GM04503 (cell line): ENCODE measurements around the gene KANSL1.

Experiments used
- DNase-seq: peaks from one replicate; pipeline ENCODE4 v3.0.0-alpha.2; 2012; ENCODE audit warnings: low read depth

KANSL1 gene

DNA sequence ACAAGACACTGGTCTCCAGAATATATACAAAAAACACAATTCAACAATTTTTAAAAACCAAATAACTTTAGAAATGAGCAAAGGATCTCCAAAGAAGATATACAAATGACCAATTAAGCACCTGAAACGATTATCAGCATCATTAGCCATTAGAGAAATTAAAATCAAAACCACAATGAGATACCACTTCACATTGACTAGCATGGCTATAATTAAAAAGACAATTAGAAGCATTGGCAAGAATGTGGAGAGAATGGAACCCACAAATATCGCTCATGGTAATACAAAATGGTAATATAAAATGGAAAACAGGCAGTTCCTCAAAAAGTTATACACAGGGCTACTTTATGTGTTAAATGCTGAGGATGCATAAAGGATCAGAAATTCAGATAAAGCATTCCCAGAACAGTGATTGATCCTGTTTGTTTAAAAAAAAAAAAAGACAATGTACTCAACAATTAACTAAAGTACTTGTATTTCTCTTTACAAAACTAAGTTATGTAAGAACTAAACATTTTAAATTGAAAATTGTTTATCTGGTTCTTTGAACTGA lies 52.5 kb downstream of the KANSL1 start:
- no peak for DNase-seq

DNA sequence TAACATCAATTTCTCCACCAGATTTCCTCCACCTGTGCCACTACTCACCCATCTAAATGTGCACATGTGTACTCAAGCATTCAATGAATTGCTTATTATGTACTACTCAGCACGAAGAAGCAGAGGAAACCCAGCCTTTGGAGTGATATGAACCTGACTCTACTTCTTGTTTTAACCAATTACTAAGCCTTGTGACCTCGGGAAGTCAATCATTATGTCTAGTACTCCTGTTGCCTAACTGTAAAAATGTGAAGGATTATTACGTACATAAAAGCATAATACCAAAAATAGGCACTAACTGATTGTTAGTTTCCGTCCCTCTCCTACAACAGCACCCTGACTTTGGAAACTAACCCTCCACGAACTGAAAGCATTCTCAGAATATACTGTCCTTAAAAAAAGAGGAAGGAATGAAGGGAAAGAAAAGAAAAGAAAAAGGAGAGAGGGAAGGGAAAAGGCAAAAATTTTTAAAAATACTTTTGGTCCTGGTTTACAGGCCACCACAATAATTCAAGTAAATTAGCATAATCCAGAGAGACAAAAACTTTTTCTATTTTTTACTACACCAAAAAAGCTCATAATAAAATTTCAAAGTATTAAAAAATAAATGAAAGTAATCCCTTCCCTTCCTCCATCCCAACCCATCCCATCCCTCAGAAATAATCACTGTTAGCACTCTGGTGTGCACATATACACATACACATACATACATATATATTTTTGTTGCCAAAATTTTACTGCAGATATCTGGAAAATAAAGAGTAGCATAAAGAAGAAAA lies 53.6 kb downstream of the KANSL1 start:
- DNase-seq, result no peak

DNA sequence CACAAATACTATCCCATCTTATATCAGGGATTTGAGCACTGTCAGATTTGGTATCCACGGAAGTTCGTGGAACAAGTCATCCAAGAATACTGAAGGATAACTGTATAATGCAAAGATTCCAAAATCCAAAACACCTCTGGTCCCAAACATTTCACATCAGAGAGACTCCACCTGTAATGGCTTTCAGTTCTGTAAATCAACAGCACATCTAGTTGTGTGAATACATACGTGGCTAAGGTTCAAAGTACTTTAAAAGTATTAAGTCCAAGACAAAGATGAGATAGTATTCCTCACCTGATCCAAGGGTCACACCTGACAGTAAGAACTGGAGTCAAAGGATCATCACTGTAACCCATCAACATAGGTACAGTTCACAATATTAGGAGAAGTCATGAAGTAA lies 54.8 kb downstream of the KANSL1 start:
- no peak for DNase-seq

GRCh38 chr17:46136820-46137219 lies 56.4 kb downstream of the KANSL1 start:
- DNase-seq, result no peak

DNA sequence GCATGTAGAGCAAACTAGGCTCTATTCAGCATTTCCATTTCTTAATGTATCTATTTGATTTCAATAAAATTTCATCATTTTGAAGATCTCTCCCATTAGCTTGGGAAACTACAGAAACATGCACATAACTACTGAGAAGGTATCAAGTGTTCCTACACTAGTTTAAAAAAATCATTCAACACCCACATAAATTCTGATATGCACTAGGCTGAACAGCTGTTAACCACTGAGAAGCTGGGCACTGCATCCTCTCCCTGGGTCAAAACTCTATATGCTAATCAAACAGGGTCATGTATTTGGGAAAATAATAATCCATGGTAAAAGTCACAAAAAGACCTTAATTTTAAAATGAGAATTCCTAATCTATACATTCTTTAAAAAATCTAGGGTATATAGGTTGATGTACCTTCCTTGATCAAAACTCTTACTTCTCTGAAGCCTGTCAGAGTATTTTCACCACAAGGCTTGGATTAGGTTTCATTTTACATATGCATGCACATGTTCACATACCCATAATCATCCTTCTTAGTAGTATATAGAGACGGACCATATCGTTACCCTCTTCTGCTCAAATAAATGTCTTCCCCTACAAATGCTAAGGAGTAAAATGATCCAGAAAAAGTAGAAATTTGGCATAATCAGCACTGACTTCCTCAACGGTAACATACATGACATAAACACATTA lies 57.2 kb downstream of the KANSL1 start:
- no peak for DNase-seq

- no peak for DNase-seq
Measured at GRCh38 chr17:46135126-46135812, 58.0 kb downstream of the KANSL1 start.

DNA sequence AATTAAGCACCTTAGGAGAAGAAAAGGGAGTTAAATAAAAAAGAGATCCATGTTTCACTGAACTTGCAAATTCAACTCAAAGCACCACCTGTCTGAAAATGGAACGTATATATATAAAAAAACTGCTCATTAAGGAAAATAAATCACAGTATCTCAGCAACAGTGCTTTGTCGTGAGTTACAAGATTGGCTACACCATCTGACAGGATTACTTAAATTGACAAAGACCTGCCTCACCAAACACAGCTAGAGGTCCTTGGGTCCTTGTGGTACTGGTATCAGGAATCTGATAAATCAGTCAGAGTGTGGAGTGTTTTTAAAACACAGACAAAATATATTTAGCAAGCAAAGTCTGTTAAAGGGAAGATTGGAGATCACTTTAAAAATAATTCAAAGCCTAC lies 63.9 kb downstream of the KANSL1 start:
- no peak for DNase-seq

DNA sequence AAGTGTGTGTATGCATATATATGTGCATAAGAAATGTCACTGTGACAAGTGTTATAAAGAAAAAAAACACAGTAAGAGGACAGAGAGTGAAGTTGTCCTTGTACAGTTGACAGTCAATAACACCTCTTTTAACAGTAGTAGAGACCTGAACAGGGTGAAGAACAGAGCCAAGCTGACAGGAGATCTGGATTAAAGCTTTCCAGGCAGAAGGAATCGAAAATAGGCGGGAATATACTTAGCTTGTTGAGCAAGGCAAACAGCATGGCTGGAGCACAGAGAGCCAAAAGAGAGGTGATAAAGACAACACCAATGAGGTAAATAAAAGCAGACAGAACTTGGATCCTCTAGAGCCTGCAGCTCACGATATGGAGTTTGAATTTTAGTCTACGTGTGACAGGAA lies 64.8 kb downstream of the KANSL1 start:
- DNase-seq, result no peak

DNA sequence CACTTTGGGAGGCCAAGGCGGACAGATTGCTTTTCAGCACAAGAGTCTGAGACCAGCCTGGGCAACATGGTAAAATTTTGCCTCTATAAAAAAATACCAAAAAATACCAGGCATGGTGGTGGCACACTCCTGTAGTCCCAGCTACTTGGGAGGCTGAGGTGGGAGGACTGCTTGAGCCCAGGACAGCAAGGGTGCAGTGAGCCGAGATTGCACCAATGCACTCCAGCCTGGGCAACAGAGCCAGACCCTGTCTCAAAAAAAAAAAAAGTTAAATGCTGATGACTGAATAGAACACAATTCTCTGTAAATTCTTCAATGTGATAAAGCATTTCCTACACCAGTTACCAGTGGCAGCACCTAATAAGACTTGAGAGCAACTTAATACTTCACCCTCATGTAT lies 65.7 kb downstream of the KANSL1 start:
- no peak for DNase-seq

GRCh38 chr17:46126840-46127239 lies 66.4 kb downstream of the KANSL1 start:
- no peak for DNase-seq

- DNase-seq, result no peak
Measured at GRCh38 chr17:46125831-46126230, 67.4 kb downstream of the KANSL1 start.

- DNase-seq, result no peak
Measured at GRCh38 chr17:46124695-46125592, 68.3 kb downstream of the KANSL1 start.

- no peak for DNase-seq
Measured at GRCh38 chr17:46123607-46124006, 69.6 kb downstream of the KANSL1 start.

- no peak for DNase-seq
Measured at GRCh38 chr17:46122486-46122871, 70.8 kb downstream of the KANSL1 start.

GRCh38 chr17:46121841-46122485 lies 71.3 kb downstream of the KANSL1 start:
- DNase-seq, result no peak

- DNase-seq, result no peak
Measured at GRCh38 chr17:46121165-46121764, 72.0 kb downstream of the KANSL1 start.

DNA sequence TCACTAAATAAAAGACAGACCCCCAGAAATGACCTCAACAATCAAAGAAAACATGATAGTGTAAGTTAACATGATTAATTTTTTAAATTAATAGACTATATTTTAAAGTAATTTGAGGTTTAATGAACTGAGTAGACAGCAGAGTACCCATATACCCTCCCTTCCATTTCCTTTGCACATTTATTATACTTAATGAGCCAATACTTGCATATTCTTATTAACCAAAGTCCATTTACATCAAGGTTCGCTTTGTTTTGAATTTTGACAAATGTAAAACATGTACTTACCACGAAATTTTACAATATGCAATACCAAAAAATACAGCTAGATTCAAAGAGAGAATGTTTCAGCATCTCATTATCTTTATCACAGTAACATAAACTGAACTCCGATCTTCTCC lies 72.7 kb downstream of the KANSL1 start:
- DNase-seq, result no peak

GRCh38 chr17:46120078-46120477 lies 73.2 kb downstream of the KANSL1 start:
- no peak for DNase-seq

DNA sequence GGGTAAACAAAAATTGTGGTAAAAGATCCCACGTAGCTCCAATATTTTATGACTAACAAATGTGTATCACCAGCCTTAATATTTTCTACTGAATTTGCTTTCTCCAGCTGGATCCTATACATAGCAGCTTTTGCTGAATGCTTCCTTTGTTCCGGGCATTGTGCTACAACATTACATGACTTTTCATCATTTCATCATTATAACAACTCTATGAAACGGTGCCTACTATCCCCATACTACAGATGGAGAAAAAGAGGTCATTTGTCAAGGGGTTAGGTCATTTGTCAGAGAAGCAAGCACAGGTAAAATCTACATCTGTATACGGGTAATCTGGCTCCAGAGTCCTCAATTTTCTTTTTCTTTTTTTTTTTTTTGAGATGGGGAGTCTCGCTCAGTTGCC lies 74.3 kb downstream of the KANSL1 start:
- no peak for DNase-seq

- DNase-seq, result no peak
Measured at GRCh38 chr17:46117850-46118696, 75.2 kb downstream of the KANSL1 start.
